ENCODE results near the gene DGKQ.

GRCh38 chr4:997375-998071 lies 24.2 kb upstream of the DGKQ start:
- no peak for TF ChIP-seq CTCF (IDR thresholded peaks at IDR 0.05 in 8 of 11, conservative IDR thresholded peaks at IDR 0.05 in 3 of 11)
- TF ChIP-seq POLR2A (IDR thresholded peaks at IDR 0.05): no peak

Data from spleen (tissue), 7 donors.